Embryonic facial prominence (tissue), 1 donor: Measurements from ENCODE around the gene HIPK4.
"Not testable (repeated sequence)": the region's sequence is repeated elsewhere in the genome, so short reads cannot be mapped to it uniquely, and the experiment has no call there.

Experiments used
- DNase-seq: peaks from one replicate; pipeline ENCODE4 v3.0.0-alpha.2; 2016; ENCODE audit errors: extremely low spot score

The HIPK4 gene

GRCh38 chr19:40417643-40417981, 27.6 kb upstream of the HIPK4 start:
- no peak for DNase-seq

DNA sequence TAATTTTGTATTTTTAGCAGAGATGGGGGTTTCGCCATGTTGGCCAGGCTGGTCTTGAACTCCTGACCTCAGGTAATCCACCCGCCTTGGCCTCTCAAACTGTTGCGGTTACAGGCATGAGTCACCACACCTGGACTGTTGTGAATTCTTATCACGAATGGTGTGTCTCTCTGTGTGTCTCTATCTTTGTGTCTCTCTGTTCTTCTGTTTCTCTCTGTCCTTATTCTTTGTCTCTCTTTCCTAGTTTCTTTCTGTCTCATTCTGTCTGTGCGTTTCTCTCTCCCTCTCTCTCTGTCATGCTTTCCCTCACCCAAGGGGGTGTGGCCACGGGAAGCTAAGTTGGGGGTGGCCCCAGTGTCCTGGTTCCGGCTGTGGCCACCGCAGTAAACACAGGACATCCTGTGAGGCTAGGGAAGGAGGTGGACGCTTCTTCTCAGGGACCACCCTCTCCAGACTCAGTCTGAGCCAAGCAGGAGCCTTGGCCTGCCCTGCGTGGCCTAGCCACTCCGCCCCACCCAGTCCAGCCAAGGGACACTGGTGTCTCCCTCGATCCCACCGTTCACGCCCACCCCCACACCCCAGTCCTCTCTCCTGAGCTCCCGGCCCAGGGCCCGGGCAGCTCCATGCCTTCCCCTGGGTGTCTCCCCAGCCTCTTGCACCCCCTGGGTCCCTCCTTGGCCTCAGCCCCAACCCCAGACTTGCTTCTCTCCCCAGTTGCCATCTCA, 27.1 kb upstream of the HIPK4 start:
- DNase-seq, result no peak

- DNase-seq, result no peak
These were observed 25.8 kb upstream of the HIPK4 start for GRCh38 chr19:40415768-40416167.

GRCh38 chr19:40414542-40415535, 24.9 kb upstream of the HIPK4 start:
- no peak for DNase-seq

DNA sequence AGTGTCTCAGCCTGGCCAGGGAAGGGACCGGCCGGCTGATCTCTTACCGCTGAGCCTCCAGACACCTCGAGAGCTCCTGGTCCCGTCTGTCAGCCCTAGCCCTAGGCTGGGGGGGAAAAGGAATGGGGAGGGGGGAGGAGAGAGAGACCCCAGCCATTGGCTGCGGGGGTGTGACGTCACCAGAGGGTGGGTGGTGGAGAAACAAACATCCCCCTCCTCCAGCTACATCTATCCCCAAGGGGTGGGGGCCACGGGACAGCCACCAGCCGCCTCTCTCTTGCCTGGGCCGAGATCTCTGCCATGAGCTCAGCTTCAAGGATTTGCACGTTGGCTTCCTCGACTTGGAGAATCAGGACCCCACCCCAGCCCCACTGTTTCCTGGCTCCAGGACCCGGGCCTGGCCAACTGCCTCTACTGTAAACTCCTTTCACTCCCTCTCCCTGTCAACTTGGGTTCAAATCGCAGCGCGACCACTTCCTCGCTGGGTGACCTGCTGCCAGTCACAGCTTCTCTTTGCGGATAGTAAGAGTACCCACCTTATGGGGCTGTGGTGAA, 23.4 kb upstream of the HIPK4 start, which contains the start of gene PRX:
Gene PRX (minus strand): TSS at position 88 of the 555 bp plus-strand sequence. CDS start 5,446 bp downstream, outside the sequence.
- no peak for DNase-seq

DNA sequence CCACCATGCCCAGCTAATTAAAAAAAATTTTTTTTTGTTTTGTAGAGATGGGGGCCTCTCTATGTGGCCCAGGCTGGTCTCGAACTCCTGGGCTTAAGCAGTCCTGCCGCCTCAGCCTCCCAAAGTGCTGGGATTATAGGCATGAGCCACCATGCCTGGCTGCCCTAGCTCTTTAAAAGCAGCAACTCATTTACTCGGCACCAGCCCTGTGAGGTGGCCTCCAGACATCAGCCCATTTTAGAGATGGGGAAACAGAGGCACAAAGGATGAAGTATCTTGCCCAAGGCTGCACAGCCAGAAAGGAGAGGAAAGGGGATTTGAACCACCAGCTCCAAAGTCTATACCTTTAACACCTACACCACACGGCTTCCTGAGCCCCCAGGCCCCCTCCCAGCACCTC, 22.9 kb upstream of the HIPK4 start:
- DNase-seq, result no peak

GRCh38 chr19:40411958-40412499, 22.0 kb upstream of the HIPK4 start:
- DNase-seq, result no peak

- no peak for DNase-seq
These were observed 21.3 kb upstream of the HIPK4 start for GRCh38 chr19:40411125-40411842.

DNA sequence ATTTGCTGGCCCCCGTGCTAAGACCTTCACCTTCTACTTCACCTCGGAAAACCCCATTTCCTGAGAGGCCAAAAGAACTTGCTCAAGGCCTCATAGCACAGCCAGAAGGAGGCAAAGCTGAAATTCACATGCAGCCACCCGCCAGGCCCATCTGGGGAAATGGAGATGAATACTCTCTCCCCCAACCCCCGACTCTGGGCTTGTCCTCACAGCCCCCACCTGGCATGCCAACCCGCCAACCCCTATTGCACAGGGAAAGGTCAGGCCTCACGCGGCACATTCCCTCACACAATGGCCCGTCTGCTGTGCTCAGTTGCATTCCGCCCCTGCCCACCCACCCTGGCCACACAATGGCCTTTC, 20.0 kb upstream of the HIPK4 start:
- DNase-seq, result no peak

DNA sequence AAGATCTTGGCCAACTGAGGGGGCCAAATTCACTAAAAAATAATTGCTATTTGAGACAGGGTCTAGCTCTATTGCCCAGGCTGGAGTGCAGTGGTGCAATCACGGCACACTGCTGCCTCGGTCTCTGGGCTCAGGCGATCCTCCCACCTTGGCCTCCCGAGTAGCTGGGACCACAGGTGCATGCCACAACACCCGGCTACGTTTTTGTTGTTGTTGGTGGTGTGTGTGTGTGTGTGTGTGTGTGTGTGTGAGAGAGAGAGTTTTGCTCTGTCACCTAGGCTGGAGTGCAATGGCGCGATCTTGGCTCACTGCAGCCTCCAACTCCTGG, 18.6 kb upstream of the HIPK4 start:
- not testable (repeated sequence) for DNase-seq

DNA sequence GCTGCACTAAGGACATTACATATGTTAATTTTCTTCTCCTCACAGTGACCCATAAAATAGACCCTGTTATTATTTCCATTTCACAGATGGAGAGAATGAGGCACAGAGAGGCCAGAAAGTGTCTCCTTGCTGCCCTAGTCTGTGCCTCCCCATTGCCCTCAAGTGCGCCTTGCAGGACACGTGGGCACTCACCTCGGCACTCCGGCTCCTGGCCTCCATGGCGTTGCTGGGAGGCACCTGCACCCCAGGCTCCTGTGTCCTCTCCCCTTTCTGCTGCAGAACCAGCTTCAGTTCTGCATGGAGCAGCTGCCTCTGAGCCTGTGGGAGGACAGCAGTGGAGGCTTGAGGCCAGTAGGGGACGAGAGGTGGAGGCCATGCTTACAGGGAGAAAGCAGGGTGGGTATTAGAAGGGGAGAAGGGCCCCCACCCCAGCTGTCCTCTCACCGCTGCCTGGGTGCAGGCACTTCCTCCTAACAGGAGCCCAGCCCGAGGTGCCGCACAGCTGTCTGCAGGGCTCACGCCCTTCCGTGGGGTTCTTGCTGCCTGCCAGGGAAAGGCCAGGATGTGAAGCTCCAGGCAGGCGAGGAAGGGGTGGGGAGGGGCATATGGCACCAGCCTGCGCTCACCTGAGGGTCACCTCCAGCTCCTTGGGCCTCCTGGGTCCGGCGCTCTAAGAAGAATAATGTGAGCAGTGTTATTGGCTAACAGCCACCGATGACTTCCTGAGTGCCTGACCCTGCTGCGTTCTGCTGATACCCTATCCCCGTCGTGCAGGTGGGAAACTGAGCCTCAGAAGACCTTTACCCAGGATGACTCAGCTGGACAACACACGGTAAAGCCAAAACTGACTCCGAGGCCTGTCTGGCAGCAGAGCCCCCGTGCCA, 18.0 kb upstream of the HIPK4 start:
- DNase-seq, result no peak

- DNase-seq, result no peak
These were observed 13.4 kb upstream of the HIPK4 start for GRCh38 chr19:40403262-40403984.

- no peak for DNase-seq
These were observed 10.6 kb upstream of the HIPK4 start for GRCh38 chr19:40400559-40400958.

DNA sequence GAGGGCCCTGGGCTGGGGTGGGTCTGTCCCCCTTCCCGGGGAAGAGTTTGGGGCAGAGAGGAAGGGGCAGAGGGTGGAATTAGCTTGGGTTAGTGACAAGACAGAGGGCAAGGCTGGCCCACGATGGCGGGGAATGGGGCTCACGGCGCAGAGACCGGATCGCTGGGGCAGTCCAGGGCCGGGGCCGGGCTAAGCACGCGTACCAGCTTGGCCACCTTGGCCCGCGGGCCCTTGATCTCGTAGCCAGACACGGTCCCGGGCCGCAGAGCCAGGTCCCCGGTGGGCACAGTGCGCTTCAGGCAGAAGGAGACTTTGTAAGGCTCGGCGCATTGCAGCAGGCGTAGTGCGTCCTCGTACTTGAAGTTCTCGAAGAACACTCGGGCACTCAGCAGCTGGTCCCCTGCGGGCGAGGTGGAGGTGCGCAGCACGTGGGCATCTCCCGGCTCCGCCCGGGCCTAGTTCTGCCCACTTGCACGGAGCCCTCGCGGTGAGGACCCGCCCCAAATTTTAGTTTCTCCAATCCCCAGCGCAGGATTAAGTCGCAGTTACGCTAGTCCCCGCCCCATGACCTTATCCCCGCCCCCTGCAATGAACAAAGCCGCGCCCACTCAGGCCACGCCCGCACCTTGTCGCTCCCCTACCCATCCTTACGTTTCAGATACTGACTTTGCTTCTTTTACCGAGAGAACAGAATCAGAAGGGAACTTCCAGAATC, 8.6 kb upstream of the HIPK4 start:
- no peak for DNase-seq

DNA sequence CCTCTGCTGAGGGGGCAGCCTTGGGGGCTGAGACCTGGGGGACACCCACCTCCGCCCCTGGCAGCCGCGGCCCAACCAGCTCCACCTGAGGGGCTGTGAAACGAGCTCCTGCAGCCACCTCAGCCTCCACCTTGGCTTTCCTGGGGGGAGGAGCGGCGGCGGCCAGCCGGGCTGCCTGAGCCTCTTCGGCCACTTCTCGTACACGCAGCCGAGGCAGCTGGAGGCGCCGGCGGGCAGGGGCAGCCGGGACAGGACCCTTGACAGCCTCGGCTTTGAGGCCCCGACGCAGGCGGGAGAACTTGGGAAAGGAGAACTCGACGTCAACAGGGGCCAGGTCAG, 7.6 kb upstream of the HIPK4 start:
- no peak for DNase-seq

DNA sequence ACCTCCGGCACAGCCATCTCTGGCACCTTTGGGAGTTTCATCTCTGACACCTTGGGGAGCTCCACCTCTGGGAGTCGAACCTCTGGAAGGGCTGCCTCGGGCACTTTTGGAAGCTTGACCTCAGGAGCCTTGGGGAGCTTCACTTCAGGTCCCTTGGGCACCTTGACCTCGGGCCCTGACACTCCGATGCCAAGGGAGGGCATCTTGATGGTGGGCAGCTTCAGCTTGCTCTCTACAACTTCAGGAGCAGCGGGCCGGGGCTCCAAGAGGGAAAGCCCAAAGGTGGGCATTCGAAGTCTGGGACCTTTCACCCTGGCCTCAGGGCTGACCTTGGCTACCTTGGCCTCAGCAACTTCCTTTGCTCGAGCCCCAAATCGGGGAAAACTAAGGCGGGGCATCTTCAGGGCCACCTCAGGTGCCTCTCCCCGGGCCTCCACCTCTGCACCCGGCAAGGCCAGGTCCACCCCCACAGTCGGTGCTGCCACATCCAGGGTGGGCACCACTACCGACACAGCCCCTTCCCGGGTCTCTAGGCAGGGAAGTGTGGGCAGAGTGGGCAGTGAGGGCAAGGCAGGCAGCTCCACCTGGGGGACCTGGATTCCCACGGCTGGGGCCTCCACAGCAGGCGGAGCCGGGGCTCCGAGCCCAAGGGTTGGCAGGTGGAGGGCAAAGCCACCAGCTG, 7.0 kb upstream of the HIPK4 start:
- no peak for DNase-seq

DNA sequence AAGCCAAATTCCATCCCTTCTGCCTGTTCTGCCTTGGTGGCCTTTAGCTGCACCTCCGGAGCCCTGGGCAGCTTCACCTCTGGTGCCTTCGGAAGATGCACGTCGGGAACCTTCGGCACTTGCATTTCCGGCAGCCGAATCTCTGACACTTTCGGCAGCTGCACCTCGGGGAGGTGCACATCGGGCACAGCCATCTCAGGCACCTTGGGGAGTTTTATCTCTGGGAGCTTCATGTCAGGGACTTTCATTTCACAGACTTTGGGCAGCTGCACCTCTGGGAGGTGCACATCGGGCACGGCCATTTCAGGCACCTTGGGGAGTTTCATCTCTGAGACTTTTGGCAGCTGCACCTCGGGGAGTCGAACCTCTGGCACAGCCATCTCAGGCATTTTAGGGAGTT, 6.0 kb upstream of the HIPK4 start:
- DNase-seq, result no peak

GRCh38 chr19:40394816-40395210, 4.8 kb upstream of the HIPK4 start:
- DNase-seq, result no peak
